BLaER1 (cell line): Measurements from ENCODE around the gene GRK1.

Source experiments
- H3K27ac ChIP-seq: shearing (Covaris generic); formaldehyde crosslinking; 2 replicates; pipeline ENCODE4 v1.8.1; 2022
- H3K27me3 ChIP-seq: shearing (Covaris generic); formaldehyde crosslinking; 2 replicates; pipeline ENCODE4 v1.8.1; 2022
- H3K36me3 ChIP-seq: shearing (Covaris generic); formaldehyde crosslinking; 2 replicates; pipeline ENCODE4 v1.8.1; 2022
- H3K4me1 ChIP-seq: shearing (Covaris generic); formaldehyde crosslinking; 2 replicates; pipeline ENCODE4 v1.8.1; 2022
- H3K4me2 ChIP-seq: shearing (Covaris generic); formaldehyde crosslinking; 2 replicates; pipeline ENCODE4 v1.8.1; 2022
- H3K4me3 ChIP-seq: shearing (Covaris generic); formaldehyde crosslinking; 2 replicates; pipeline ENCODE4 v1.8.1; 2022
- H3K9ac ChIP-seq: shearing (Covaris generic); formaldehyde crosslinking; 2 replicates; pipeline ENCODE4 v1.8.1; 2022
- H3K9me3 ChIP-seq: shearing (Covaris generic); formaldehyde crosslinking; 2 replicates; pipeline ENCODE4 v1.8.1; 2022
- H4K20me1 ChIP-seq: shearing (Covaris generic); formaldehyde crosslinking; 2 replicates; pipeline ENCODE4 v1.8.1; 2022
- Cebpa-rat ChIP-seq: shearing (Covaris generic); IDR thresholded peaks from 2 replicates; pipeline ENCODE4 v1.8.1; 2022

The GRK1 gene

GRCh38 chr13:113754691-113755090, 87.7 kb downstream of the GRK1 start:
- Histone ChIP-seq H3K4me3 (no peak overlapping the region), H3K9me3 (peaks cover 11% of the 10 kb centered on the region; the same call in 1 of the 2 replicates)
- no peak for TF ChIP-seq Cebpa-rat

GRCh38 chr13:113756441-113757097, 89.5 kb downstream of the GRK1 start:
- Histone ChIP-seq H3K36me3 (no peaks in the 10 kb centered on the region), H3K27ac (no peak overlapping the region), H3K9ac (no peak overlapping the region), H3K4me1 (peaks cover 31% of the 10 kb centered on the region), H4K20me1 (peaks cover 7% of the 10 kb centered on the region; the same call in 1 of the 2 replicates), H3K4me2 (no peak overlapping the region), H3K9me3 (peaks cover 5% of the 10 kb centered on the region; the same call in 1 of the 2 replicates), H3K27me3 (peaks cover 39% of the 10 kb centered on the region), H3K4me3 (no peak overlapping the region)
- no peak for TF ChIP-seq Cebpa-rat

More at GRCh38 chr13:113754691-113755090, 87.7 kb downstream of the GRK1 start:
- Histone ChIP-seq H4K20me1 (peaks cover 4% of the 10 kb centered on the region; the same call in 1 of the 2 replicates), H3K9ac (no peak overlapping the region), H3K27ac (no peak overlapping the region), H3K4me1 (peaks cover 28% of the 10 kb centered on the region), H3K36me3 (no peaks in the 10 kb centered on the region), H3K4me2 (peak overlapping the region; percentile 56; the same call in 1 of the 2 replicates), H3K27me3 (peaks cover 20% of the 10 kb centered on the region)

- no peaks in the 10 kb centered on the region for H3K9me3 ChIP-seq
- no peaks in the 10 kb centered on the region for H3K36me3 ChIP-seq
- H3K4me3 ChIP-seq = peak within 1 kb of the TSS; percentile 71
- peak within 1 kb of the TSS; percentile 73 for H3K9ac ChIP-seq
- peaks cover 7% of the 10 kb centered on the region; the same call in 1 of the 2 replicates for H4K20me1 ChIP-seq
- H3K4me2 ChIP-seq = peak within 1 kb of the TSS; percentile 99
- TF ChIP-seq Cebpa-rat = no peak
- H3K27ac ChIP-seq = peak within 1 kb of the TSS; percentile 65; the same call in 1 of the 2 replicates
- H3K27me3 ChIP-seq = peaks cover 46% of the 10 kb centered on the region
- peaks cover 44% of the 10 kb centered on the region for H3K4me1 ChIP-seq
Observed at GRCh38 chr13:113758651-113759524, 91.9 kb downstream of the GRK1 start, which contains the start of gene TMEM255B. TMEM255B (plus strand) TSS chr13:113759226; CDS start chr13:113759270, 44 bp downstream.

- peaks cover 7% of the 10 kb centered on the region; the same call in 1 of the 2 replicates for H4K20me1 ChIP-seq
- H3K27ac ChIP-seq = no peak overlapping the region
- H3K4me1 ChIP-seq = peaks cover 51% of the 10 kb centered on the region
- peak overlapping the region; percentile 73; the same call in 1 of the 2 replicates for H3K9ac ChIP-seq
- H3K4me2 ChIP-seq = peak overlapping the region; percentile 99
- H3K27me3 ChIP-seq = peaks cover 46% of the 10 kb centered on the region
- no peaks in the 10 kb centered on the region for H3K36me3 ChIP-seq
- peak overlapping the region; percentile 71 for H3K4me3 ChIP-seq
- no peaks in the 10 kb centered on the region for H3K9me3 ChIP-seq
- TF ChIP-seq Cebpa-rat = no peak
Observed at GRCh38 chr13:113759525-113760137, 92.6 kb downstream of the GRK1 start.

- TF ChIP-seq Cebpa-rat = no peak
- Histone ChIP-seq H3K4me3 (no peak overlapping the region), H3K27me3 (peaks cover 46% of the 10 kb centered on the region), H3K27ac (no peak overlapping the region), H4K20me1 (peaks cover 7% of the 10 kb centered on the region; the same call in 1 of the 2 replicates), H3K4me2 (no peak overlapping the region), H3K4me1 (peaks cover 55% of the 10 kb centered on the region), H3K36me3 (no peaks in the 10 kb centered on the region), H3K9ac (no peak overlapping the region), H3K9me3 (no peaks in the 10 kb centered on the region)
Observed at GRCh38 chr13:113761136-113761535, 94.1 kb downstream of the GRK1 start.

- no peak overlapping the region for H3K4me2 ChIP-seq
- no peak overlapping the region for H3K4me3 ChIP-seq
- TF ChIP-seq Cebpa-rat = no peak
- peaks cover 64% of the 10 kb centered on the region for H3K4me1 ChIP-seq
- no peak overlapping the region for H3K9ac ChIP-seq
- H4K20me1 ChIP-seq = peaks cover 7% of the 10 kb centered on the region; the same call in 1 of the 2 replicates
- no peak overlapping the region for H3K27ac ChIP-seq
- H3K27me3 ChIP-seq = peaks cover 46% of the 10 kb centered on the region
- H3K36me3 ChIP-seq = no peaks in the 10 kb centered on the region
- H3K9me3 ChIP-seq = no peaks in the 10 kb centered on the region
Observed at GRCh38 chr13:113762075-113762474, 95.1 kb downstream of the GRK1 start.

- Histone ChIP-seq H4K20me1 (peaks cover 7% of the 10 kb centered on the region; the same call in 1 of the 2 replicates), H3K4me3 (no peak overlapping the region), H3K36me3 (no peaks in the 10 kb centered on the region), H3K27me3 (peaks cover 46% of the 10 kb centered on the region), H3K4me1 (peaks cover 69% of the 10 kb centered on the region), H3K9ac (no peak overlapping the region), H3K4me2 (no peak overlapping the region), H3K27ac (no peak overlapping the region), H3K9me3 (no peaks in the 10 kb centered on the region)
- no peak for TF ChIP-seq Cebpa-rat
Observed at GRCh38 chr13:113762538-113762937, 95.5 kb downstream of the GRK1 start.

- Histone ChIP-seq H3K9me3 (0 out of 2 replicates have a peak, but pooled peaks cover under 1% of the 10 kb centered on the region), H3K9ac (no peak overlapping the region), H3K4me1 (peaks cover 72% of the 10 kb centered on the region), H3K4me3 (no peak overlapping the region), H3K36me3 (no peaks in the 10 kb centered on the region), H3K27ac (no peak overlapping the region), H4K20me1 (peaks cover 7% of the 10 kb centered on the region; the same call in 1 of the 2 replicates), H3K4me2 (no peak overlapping the region; the same call in 1 of the 2 replicates), H3K27me3 (peaks cover 41% of the 10 kb centered on the region)
- no peak for TF ChIP-seq Cebpa-rat
Observed at GRCh38 chr13:113763254-113763653, 96.2 kb downstream of the GRK1 start.
